ENCODE data around the gene VANGL1.

The VANGL1 gene

GRCh38 chr1:115701090-115701489 lies 59.3 kb downstream of the VANGL1 start:
- Histone ChIP-seq H3K4me3 (ENCODE audit: low read depth, low read length) (no peak overlapping the region), H3K27me3 (replicated peaks) (no peaks in the 10 kb centered on the region), H3K36me3 (replicated peaks) (no peaks in the 10 kb centered on the region), H3K27ac (no peak overlapping the region)
- in situ Hi-C loops (cut with HindIII; ENCODE audit: low pct_ligation_motif_present, low sequenced_read_pairs), result no loop called here
- no peak for DNase-seq
- no peak for TF ChIP-seq CTCF (IDR thresholded peaks at IDR 0.05; ENCODE audit: low read depth, low read length, missing control alignments)

GRCh38 chr1:115702959-115703358 lies 61.2 kb downstream of the VANGL1 start:
- Histone ChIP-seq H3K27ac (no peak overlapping the region), H3K4me3 (ENCODE audit: low read depth, low read length) (no peak overlapping the region), H3K27me3 (replicated peaks) (no peaks in the 10 kb centered on the region), H3K36me3 (replicated peaks) (no peaks in the 10 kb centered on the region)
- no peak for DNase-seq
- in situ Hi-C loops (cut with HindIII; ENCODE audit: low pct_ligation_motif_present, low sequenced_read_pairs), result no loop called here
- TF ChIP-seq CTCF (IDR thresholded peaks at IDR 0.05; ENCODE audit: low read depth, low read length, missing control alignments), result no peak

DNA sequence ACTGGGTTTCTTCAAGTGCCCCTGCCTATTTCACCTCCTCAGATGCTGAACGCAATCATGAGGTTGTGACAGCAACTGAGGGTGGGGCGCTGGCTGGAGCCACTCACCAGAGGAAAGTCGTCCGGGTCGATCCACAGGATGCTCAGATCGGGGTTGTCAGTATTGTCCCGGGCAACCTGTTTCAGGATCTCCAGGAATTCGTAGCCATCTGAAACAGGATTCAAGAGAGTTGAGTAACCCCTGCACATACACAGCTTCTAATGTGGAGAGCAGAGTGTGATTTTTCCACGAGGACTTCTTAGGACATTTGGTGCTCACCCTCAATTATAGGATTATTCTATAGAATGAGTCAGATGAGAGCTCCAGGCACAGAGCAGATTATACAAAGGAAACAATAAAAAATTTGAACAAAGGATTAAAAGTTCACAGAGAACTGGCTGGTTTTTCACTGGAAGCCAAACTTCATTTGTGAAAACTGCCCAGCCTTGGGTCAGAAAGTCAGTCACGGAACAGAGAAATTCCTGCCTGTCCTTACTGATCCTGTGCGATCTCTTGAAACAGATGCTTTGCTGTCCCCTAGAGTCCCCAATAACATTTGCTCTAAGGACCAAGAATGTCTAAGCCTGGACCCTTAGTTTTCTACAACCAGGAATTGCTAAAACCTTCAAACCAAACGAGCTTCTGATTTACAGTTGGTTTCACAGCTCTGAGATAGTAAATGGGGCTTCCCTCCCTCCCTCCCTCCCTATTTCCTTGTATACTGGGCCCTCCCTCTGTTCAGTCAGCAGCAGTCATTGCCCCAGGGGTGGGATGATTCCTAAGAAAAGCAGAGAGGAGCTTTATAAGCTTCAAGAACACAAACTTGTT lies 63.5 kb downstream of the VANGL1 start:
- TF ChIP-seq CTCF (IDR thresholded peaks at IDR 0.05; ENCODE audit: low read depth, low read length, missing control alignments), result no peak
- in situ Hi-C loops (cut with HindIII; ENCODE audit: low pct_ligation_motif_present, low sequenced_read_pairs), result no loop called here
- Histone ChIP-seq H3K27me3 (replicated peaks) (peaks cover 2% of the 10 kb centered on the region), H3K4me3 (ENCODE audit: low read depth, low read length) (no peak overlapping the region), H3K27ac (no peak overlapping the region), H3K36me3 (replicated peaks) (no peaks in the 10 kb centered on the region)
- DNase-seq, result no peak

DNA sequence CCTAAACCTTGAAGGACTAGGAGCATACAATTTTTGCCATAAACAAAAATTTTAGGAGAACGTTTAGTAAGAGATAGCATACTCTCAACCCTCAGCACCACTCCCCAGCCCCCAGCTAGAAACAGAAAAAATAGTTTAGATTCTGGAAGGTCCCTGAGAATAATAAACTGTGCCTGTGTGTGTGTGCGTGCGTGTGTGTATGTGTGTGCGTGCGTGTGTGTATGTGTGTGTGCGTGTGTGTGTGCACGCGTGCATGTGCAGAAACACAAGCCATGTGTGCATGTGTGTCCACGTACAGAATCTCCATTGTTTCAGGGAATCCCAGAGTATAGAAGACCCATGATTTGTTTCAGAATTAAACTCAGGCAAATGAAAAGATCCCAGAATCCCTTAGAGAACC lies 64.2 kb downstream of the VANGL1 start:
- DNase-seq, result no peak
- in situ Hi-C loops (cut with HindIII; ENCODE audit: low pct_ligation_motif_present, low sequenced_read_pairs), result no loop called here
- Histone ChIP-seq H3K27ac (no peak overlapping the region), H3K36me3 (replicated peaks) (no peaks in the 10 kb centered on the region), H3K4me3 (ENCODE audit: low read depth, low read length) (no peak overlapping the region), H3K27me3 (replicated peaks) (peaks cover 2% of the 10 kb centered on the region)
- TF ChIP-seq CTCF (IDR thresholded peaks at IDR 0.05; ENCODE audit: low read depth, low read length, missing control alignments), result no peak

DNA sequence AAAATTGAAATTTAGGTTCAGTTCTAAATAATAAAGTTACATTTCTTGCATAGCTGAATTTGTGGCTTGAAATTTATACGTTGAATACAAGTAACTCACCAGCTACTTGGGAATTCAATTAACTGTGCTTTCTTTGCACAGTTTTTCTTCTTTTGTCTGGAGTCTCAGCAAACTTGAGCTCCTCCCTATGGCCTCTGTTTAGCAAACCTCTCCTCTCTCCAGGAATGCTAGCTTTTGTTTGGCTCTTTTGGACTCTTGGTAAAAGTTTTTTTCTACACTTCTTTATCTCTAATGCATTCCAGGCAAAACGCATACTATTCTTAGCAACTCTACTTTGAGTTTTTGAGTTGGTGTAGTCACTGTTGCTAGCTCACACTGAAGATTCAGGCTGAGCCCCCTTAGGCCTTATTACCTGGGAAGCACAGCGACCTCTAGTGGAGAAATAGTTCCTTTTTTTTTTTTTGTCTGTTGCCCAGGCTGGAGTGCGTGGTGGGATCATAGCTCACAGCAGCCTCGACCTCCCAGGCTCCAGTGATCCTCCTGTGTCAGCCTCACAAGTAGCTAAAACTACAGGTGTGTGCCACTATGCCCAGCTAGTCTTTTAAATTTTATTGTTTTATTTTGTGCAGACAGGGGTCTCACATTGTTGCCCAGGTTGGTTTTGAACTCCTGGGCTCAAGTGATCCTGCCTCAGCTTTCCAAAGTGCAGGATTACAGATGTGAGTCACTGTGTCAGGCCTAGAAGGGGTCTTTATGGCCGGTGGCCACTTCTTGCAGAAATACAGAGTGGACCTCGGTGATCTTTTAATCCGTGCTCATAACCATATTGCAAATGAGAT lies 65.0 kb downstream of the VANGL1 start:
- TF ChIP-seq CTCF (IDR thresholded peaks at IDR 0.05; ENCODE audit: low read depth, low read length, missing control alignments), result peak; percentile 72

More for the DNA sequence above, 65.0 kb downstream of the VANGL1 start:
- in situ Hi-C loops (cut with HindIII; ENCODE audit: low pct_ligation_motif_present, low sequenced_read_pairs), result no loop called here
- Histone ChIP-seq H3K4me3 (ENCODE audit: low read depth, low read length) (no peak overlapping the region), H3K27me3 (replicated peaks) (peaks cover 2% of the 10 kb centered on the region), H3K27ac (no peak overlapping the region), H3K36me3 (replicated peaks) (no peaks in the 10 kb centered on the region)
- peak; percentile 27 for DNase-seq

Measured in brain microvascular endothelial cell (primary cell).